Upper lobe of left lung (tissue), 6 donors: Measurements from ENCODE around the gene EML4. TPM values are rescaled to one million over a fixed set of nuclear protein-coding genes. Genes with fewer than 3 reads are reported as not detected.
A peak's percentile ranks its signal among the peaks of the same experiment; 100 is the strongest.

ENCODE experiments used
- ATAC-seq, 2 donors: fragments of 200-7000 bp; cut with Tn5 transposase; one replicate each; pipeline ENCODE4 v1.9.1; 2022; ENCODE audit warnings: mild to moderate bottlenecking in 2 of 2, moderate library complexity in 2 of 2; ENCODE audit not compliant: low FRiP score in 2 of 2
- DNase-seq, 2 donors: peaks; one replicate each; pipeline ENCODE4 v3.0.0-alpha.2; 2019 to 2020
- H3K27ac ChIP-seq, 4 donors: fragments of 200-600 bp; sonication (generic); one replicate each; pipeline ENCODE4 v1.5.1; 2016 to 2019
- H3K27me3 ChIP-seq, 4 donors: fragments of 200-600 bp; sonication (generic); one replicate each; pipeline ENCODE4 v1.5.1; 2017 to 2019
- H3K36me3 ChIP-seq, 4 donors: fragments of 200-600 bp; sonication (generic); one replicate each; pipeline ENCODE4 v1.5.1; 2016 to 2019
- H3K4me1 ChIP-seq, 4 donors: fragments of 200-600 bp; sonication (generic); one replicate each; pipeline ENCODE4 v1.5.1; 2018 to 2019
- H3K4me3 ChIP-seq, 4 donors: fragments of 200-600 bp; sonication (generic); one replicate each; pipeline ENCODE4 v1.5.1; 2017 to 2019; ENCODE audit warnings: mild to moderate bottlenecking in 2 of 4, moderate library complexity in 1 of 4
- H3K9me3 ChIP-seq, 4 donors: fragments of 200-600 bp; sonication (generic); one replicate each; pipeline ENCODE4 v1.5.1; 2018 to 2019
- EP300 ChIP-seq, 4 donors: sonication (generic); formaldehyde crosslinking; IDR thresholded peaks; one replicate each; pipeline ENCODE4 v1.5.1; 2017; ENCODE audit warnings: antibody characterized with exemption in 4 of 4, control low read depth in 2 of 4
- POLR2A ChIP-seq, 4 donors: fragments of 450-650 bp; IDR thresholded peaks; one replicate each; pipeline ENCODE4 v1.5.1; 2016 to 2017; ENCODE audit warnings: antibody characterized with exemption in 4 of 4, mild to moderate bottlenecking in 2 of 4
- POLR2AphosphoS5 ChIP-seq, 2 donors: sonication (generic); formaldehyde crosslinking; IDR thresholded peaks; one replicate each; pipeline ENCODE4 v1.5.1; 2017; ENCODE audit warnings: antibody characterized with exemption in 2 of 2
- WGBS, 2 donors: methylation state at CpG; one replicate each; pipeline ENCODE4 v1.1.5; 2017 to 2018; 5-methylcytosine and 5-hydroxymethylcytosine counted together
- total RNA-seq, 6 donors: library from RNA; depleted of rRNA in 4 of 6; stranded (reverse); fragments of >200 nt in 4 of 6; gene quantifications; one replicate each; pipeline versions ENCODE4 v1.1.0 to v1.2.1, GENCODE V29; 2016 to 2021
- TF ChIP-seq, protein P1 (sequence below), 6 experiments: fragments of 450-650 bp in 4 of 6; fragments of 200-600 bp in 2 of 6; sonication (generic) in 2 of 6; IDR thresholded peaks; one replicate each; pipeline ENCODE4 v1.5.1; 2016 to 2019; ENCODE audit warnings: antibody characterized with exemption in 6 of 6
- donor health status: DM: no; HTN: no; CAD: no; lungs with moderate emphysema.
- donor health status: DM: no; HTN: yes; CAD: no; lungs with severe emphysema.

Gene EML4
- total RNA-seq, 6 donors from 2014 or later: 42.7 to 96.9 (median 62.0) TPM

DNA sequence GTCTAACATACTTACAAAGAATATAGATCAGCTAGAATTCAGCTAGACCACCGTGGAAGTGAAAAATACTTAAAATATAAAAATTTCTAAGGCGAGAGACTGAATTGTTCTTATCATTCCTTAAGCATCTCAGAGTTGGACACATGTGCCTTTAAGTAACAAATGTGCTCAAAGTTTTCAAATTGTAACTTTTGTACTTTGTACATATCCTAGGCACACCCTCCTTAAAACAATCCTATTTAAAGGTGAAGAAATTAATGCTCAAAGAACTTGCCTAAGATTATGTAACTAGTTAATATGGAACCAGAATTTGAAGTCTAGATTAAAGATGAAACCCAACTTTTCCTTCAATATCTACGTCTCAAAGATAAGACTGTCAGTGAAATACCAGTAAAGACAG, 74.1 kb downstream of the EML4 start:
- H3K4me3 ChIP-seq: no peak overlapping the region
- 86 to 97% methylated on average over 3 of the region's 3 CpGs for WGBS, 2 donors

DNA sequence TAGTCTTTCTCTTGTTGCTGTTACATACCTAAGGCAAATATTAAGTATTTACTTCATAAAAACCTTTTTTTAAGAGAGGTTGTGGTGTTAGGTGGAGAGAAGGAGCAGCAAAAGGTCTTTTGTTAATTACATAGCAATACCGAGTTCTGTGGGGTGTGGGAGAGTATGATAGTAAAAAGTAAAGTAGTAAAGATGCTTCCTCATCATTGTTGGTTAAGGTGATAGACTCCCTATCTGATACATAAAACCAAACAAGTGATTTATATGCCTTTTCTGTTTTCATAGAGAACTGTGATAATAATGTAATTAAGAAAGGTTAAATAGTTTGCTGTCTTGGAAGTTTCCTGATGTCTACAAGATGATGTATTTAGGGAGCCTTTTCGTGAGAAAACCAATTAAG, 75.4 kb downstream of the EML4 start:
- Histone ChIP-seq H3K27me3 (no peaks in the 10 kb centered on the region), H3K27ac (no peak overlapping the region), H3K36me3 (peaks cover 0 to 8% (median 0%) of the 10 kb centered on the region in 4 donors), H3K9me3 (no peaks in the 10 kb centered on the region), H3K4me3 (no peak overlapping the region), H3K4me1 (peaks cover 4 to 12% (median 8%) of the 10 kb centered on the region in 4 donors)
- ATAC-seq (no peak), DNase-seq (no peak)
- TF ChIP-seq POLR2AphosphoS5 (IDR thresholded peaks at IDR 0.05) (no peak), EP300 (IDR thresholded peaks at IDR 0.05) (no peak)
- TF ChIP-seq, protein P1, sequence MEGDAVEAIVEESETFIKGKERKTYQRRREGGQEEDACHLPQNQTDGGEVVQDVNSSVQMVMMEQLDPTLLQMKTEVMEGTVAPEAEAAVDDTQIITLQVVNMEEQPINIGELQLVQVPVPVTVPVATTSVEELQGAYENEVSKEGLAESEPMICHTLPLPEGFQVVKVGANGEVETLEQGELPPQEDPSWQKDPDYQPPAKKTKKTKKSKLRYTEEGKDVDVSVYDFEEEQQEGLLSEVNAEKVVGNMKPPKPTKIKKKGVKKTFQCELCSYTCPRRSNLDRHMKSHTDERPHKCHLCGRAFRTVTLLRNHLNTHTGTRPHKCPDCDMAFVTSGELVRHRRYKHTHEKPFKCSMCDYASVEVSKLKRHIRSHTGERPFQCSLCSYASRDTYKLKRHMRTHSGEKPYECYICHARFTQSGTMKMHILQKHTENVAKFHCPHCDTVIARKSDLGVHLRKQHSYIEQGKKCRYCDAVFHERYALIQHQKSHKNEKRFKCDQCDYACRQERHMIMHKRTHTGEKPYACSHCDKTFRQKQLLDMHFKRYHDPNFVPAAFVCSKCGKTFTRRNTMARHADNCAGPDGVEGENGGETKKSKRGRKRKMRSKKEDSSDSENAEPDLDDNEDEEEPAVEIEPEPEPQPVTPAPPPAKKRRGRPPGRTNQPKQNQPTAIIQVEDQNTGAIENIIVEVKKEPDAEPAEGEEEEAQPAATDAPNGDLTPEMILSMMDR (IDR thresholded peaks at IDR 0.05): no peak
- 72 to 75% methylated on average over 2 of the region's 2 CpGs for WGBS, 2 donors

More for the DNA sequence above, 74.1 kb downstream of the EML4 start:
- Histone ChIP-seq H3K4me1 (peaks cover 0 to 14% (median 5%) of the 10 kb centered on the region in 4 donors), H3K27me3 (no peaks in the 10 kb centered on the region), H3K9me3 (no peaks in the 10 kb centered on the region), H3K36me3 (peaks cover 0 to 8% (median 0%) of the 10 kb centered on the region in 4 donors), H3K27ac (no peak overlapping the region)
- ATAC-seq (no peak), DNase-seq (no peak)
- TF ChIP-seq, protein P1 (IDR thresholded peaks at IDR 0.05): no peak

DNA sequence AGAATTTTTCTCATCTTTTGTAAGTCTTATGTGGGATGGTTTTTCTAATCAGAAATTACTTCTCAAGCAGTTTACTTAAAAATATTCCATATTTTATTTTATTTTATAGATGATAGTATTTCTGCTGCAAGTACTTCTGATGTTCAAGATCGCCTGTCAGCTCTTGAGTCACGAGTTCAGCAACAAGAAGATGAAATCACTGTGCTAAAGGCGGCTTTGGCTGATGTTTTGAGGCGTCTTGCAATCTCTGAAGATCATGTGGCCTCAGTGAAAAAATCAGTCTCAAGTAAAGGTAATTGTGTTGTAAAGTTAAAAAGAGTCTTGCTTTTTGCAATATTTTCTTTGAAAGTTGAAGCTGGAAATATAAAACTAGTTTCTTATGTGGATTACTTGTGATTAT, 76.2 kb downstream of the EML4 start:
- peaks cover 0 to 8% (median 0%) of the 10 kb centered on the region in 4 donors for H3K36me3 ChIP-seq
- TF ChIP-seq EP300 (IDR thresholded peaks at IDR 0.05): peak in 1 of 4 donors; percentile 7
- no peak for TF ChIP-seq POLR2AphosphoS5 (IDR thresholded peaks at IDR 0.05)
- peaks cover 6 to 21% (median 16%) of the 10 kb centered on the region in 4 donors for H3K4me1 ChIP-seq
- no peaks in the 10 kb centered on the region for H3K9me3 ChIP-seq
- H3K27me3 ChIP-seq: no peaks in the 10 kb centered on the region
- H3K27ac ChIP-seq: no peak overlapping the region
- WGBS, 2 donors: 89 to 94% methylated on average over 4 of the region's 4 CpGs
- ATAC-seq (no peak), DNase-seq (no peak)
- no peak overlapping the region for H3K4me3 ChIP-seq

DNA sequence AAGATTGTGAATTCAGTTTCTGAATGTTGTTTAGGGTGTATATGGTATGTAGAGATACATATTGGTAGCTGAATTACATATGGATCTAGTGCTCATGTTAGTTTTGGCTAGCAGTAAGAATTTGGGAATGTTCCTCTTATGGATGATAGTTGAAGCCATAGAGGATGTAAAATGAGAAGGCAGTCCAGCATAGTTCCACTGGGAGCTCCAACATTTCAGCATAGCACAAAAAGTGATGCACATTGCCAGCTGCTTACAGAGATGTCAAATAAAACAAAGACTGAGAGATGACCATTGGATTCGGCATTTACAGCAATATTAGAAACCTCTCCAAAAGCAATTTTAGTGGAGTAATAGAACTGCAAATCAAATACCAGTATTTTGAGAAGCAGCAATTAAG, 77.4 kb downstream of the EML4 start:
- DNase-seq (no peak), ATAC-seq (no peak)
- 83 to 100% methylated on average over 1 of the region's 1 CpG for WGBS, 2 donors
- Histone ChIP-seq H3K27ac (no peak overlapping the region), H3K4me3 (no peak overlapping the region), H3K4me1 (peaks cover 9 to 22% (median 18%) of the 10 kb centered on the region in 4 donors), H3K27me3 (no peaks in the 10 kb centered on the region), H3K36me3 (peaks cover 0 to 8% (median 0%) of the 10 kb centered on the region in 4 donors), H3K9me3 (no peaks in the 10 kb centered on the region)
- TF ChIP-seq EP300 (IDR thresholded peaks at IDR 0.05) (no peak), POLR2AphosphoS5 (IDR thresholded peaks at IDR 0.05) (no peak), POLR2A (IDR thresholded peaks at IDR 0.05) (no peak)
- TF ChIP-seq, protein P1 (IDR thresholded peaks at IDR 0.05): no peak

DNA sequence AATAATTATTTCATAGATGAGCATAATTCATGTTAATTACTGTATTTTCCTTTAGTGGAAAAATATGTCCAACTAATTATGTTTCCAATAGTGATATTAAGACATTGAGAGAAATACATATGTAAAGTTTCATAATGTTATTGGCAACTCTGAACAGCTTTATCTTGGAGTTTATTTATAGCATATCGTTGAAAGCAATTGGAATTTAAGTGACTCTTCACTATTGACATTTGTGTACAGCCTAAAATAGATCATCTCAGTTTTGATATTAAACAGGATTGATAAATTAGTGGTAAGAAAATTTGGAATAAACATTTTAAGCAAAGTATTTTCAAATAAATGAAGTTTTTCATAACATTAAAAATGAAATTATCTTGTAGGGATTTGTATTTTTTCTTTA, 79.7 kb downstream of the EML4 start:
- WGBS, 2 donors: 60 to 63% methylated on average over 1 of the region's 1 CpG
- H3K27me3 ChIP-seq: no peaks in the 10 kb centered on the region
- H3K4me1 ChIP-seq: peaks cover 9 to 19% (median 15%) of the 10 kb centered on the region in 4 donors
- DNase-seq: no peak
- H3K36me3 ChIP-seq: peaks cover 0 to 8% (median 0%) of the 10 kb centered on the region in 4 donors
- H3K27ac ChIP-seq: no peak overlapping the region
- no peaks in the 10 kb centered on the region for H3K9me3 ChIP-seq
- TF ChIP-seq POLR2A (IDR thresholded peaks at IDR 0.05) (no peak), EP300 (IDR thresholded peaks at IDR 0.05) (no peak), POLR2AphosphoS5 (IDR thresholded peaks at IDR 0.05) (no peak)
- TF ChIP-seq, protein P1 (IDR thresholded peaks at IDR 0.05): no peak
- no peak overlapping the region for H3K4me3 ChIP-seq
- no peak for ATAC-seq
